Measurements from ENCODE around the gene CLIP4.

DNA sequence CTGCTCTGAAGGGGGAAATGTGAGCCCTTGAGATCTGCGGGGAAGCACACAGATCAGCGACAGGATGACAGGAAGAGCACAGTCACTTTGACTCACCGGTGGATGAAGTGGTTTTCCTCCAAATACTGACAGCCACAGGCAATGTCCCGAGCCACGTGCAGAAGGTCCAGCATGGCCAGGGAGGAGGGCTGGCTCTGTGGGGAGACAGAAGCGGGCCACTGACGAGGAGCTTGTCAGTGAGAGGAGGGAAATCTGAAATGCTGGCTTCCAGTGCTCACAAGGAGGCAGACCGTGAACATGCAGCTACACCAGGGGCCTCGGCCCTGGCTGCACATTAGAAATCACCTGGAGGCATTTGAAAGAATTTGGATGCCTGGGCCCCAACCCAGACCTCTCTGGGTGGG is 98.7 kb downstream of the CLIP4 start:
- TF ChIP-seq, protein P1, sequence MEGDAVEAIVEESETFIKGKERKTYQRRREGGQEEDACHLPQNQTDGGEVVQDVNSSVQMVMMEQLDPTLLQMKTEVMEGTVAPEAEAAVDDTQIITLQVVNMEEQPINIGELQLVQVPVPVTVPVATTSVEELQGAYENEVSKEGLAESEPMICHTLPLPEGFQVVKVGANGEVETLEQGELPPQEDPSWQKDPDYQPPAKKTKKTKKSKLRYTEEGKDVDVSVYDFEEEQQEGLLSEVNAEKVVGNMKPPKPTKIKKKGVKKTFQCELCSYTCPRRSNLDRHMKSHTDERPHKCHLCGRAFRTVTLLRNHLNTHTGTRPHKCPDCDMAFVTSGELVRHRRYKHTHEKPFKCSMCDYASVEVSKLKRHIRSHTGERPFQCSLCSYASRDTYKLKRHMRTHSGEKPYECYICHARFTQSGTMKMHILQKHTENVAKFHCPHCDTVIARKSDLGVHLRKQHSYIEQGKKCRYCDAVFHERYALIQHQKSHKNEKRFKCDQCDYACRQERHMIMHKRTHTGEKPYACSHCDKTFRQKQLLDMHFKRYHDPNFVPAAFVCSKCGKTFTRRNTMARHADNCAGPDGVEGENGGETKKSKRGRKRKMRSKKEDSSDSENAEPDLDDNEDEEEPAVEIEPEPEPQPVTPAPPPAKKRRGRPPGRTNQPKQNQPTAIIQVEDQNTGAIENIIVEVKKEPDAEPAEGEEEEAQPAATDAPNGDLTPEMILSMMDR (IDR thresholded peaks at IDR 0.05; ENCODE audit: low read length): no peak
- TF ChIP-seq EZH2 (IDR thresholded peaks at IDR 0.05; ENCODE audit: borderline replicate concordance, low read length): no peak
